ENCODE results near the gene RNF157. TPM values are rescaled to one million over a fixed set of nuclear protein-coding genes. Genes with fewer than 3 reads are reported as not detected.

The RNF157 gene
- total RNA-seq, 3 donors from 2014 or later: 11.6 to 45.8 (median 17.5) TPM

GRCh38 chr17:76204277-76204676 lies 36.0 kb downstream of the RNF157 start:
- intact Hi-C loops (cut with DNase I, micrococcal nuclease): no loop called here
- peaks cover 11% of the 10 kb centered on the region for H3K4me1 ChIP-seq (ENCODE audit: low read depth)
- no peaks in the 10 kb centered on the region for H3K36me3 ChIP-seq (ENCODE audit: low read depth)
- ATAC-seq (no peak), DNase-seq (no peak)
- no peak for TF ChIP-seq CTCF (IDR thresholded peaks at IDR 0.05)
- H3K4me3 ChIP-seq: no peak overlapping the region
- H3K9me3 ChIP-seq: no peaks in the 10 kb centered on the region

GRCh38 chr17:76200354-76200753 lies 39.9 kb downstream of the RNF157 start:
- Histone ChIP-seq H3K9me3 (no peaks in the 10 kb centered on the region), H3K4me3 (no peak overlapping the region), H3K36me3 (ENCODE audit: low read depth) (no peaks in the 10 kb centered on the region), H3K4me1 (ENCODE audit: low read depth) (no peaks in the 10 kb centered on the region)
- no peak for TF ChIP-seq CTCF (IDR thresholded peaks at IDR 0.05)
- ATAC-seq (no peak), DNase-seq (no peak)
- intact Hi-C loops (cut with DNase I, micrococcal nuclease): no loop called here

DNA sequence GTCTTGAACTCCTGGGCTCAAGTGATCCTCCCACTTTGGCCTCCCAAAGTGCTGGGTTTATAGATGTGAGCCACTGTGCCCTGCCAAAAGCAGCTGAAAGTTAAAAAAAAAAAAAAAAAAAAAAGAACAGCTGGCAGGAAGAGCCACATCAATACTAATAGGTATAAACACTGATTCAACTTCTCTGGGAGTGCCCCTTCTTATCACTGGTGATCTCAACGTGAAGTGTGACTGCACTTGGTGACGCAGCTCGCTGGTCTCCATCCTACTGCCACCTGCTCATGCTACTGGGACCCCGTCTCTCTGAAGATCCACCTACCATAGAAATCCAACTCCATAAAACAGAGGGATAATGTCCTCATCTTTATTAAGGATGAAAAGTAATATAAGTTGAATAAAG lies 40.8 kb downstream of the RNF157 start:
- Histone ChIP-seq H3K4me3 (no peak overlapping the region), H3K9me3 (no peaks in the 10 kb centered on the region), H3K4me1 (ENCODE audit: low read depth) (no peaks in the 10 kb centered on the region), H3K36me3 (ENCODE audit: low read depth) (no peaks in the 10 kb centered on the region)
- intact Hi-C loops (cut with DNase I, micrococcal nuclease): no loop called here
- DNase-seq: no peak
- peak; percentile 43 for ATAC-seq
- no peak for TF ChIP-seq CTCF (IDR thresholded peaks at IDR 0.05)

DNA sequence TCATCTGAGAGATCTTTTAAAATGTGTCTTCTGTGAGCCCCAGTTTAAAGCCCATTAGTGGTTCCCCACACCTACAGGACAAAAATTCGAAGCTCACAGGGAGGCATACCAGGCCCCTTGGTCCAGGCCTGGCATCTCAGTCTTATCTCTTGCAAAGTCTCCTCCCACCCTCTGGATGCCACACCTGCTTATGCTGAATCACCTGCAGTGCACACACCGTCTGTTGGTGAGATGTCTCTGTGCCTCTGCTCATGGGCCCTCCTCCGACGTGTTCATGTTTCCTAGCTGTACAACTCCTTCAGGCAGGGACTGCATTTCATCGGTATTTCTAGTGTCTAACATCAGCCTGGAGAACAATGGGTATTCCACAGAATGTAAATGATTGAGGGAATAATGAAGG lies 41.6 kb downstream of the RNF157 start:
- no peak overlapping the region for H3K4me3 ChIP-seq
- no peak for TF ChIP-seq CTCF (IDR thresholded peaks at IDR 0.05)
- ATAC-seq (no peak), DNase-seq (no peak)
- H3K4me1 ChIP-seq (ENCODE audit: low read depth): no peaks in the 10 kb centered on the region
- intact Hi-C loops (cut with DNase I, micrococcal nuclease): no loop called here
- no peaks in the 10 kb centered on the region for H3K9me3 ChIP-seq
- H3K36me3 ChIP-seq (ENCODE audit: low read depth): no peaks in the 10 kb centered on the region

DNA sequence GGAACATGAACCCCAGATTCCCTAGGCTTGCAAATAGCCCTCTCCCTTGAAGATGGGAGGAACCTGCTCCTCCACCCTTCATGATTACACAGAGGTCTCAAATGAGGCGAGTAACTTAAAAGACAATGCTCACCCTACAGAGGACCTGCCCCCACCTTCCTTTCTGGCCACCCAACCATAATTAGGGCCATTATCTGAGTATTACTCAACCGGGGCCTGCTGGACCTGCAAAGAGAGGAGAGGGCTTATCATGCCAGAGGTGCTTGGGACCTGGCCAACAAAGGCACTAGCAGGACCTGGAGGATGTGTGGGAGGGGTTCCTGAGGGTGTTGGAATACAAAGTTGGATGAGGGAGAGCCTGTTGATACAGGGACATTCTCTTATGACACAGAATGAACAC lies 42.4 kb downstream of the RNF157 start:
- H3K4me1 ChIP-seq (ENCODE audit: low read depth): no peaks in the 10 kb centered on the region
- H3K9me3 ChIP-seq: no peaks in the 10 kb centered on the region
- ATAC-seq (no peak), DNase-seq (no peak)
- intact Hi-C loops (cut with DNase I, micrococcal nuclease): no loop called here
- H3K4me3 ChIP-seq: no peak overlapping the region
- no peaks in the 10 kb centered on the region for H3K36me3 ChIP-seq (ENCODE audit: low read depth)
- no peak for TF ChIP-seq CTCF (IDR thresholded peaks at IDR 0.05)

DNA sequence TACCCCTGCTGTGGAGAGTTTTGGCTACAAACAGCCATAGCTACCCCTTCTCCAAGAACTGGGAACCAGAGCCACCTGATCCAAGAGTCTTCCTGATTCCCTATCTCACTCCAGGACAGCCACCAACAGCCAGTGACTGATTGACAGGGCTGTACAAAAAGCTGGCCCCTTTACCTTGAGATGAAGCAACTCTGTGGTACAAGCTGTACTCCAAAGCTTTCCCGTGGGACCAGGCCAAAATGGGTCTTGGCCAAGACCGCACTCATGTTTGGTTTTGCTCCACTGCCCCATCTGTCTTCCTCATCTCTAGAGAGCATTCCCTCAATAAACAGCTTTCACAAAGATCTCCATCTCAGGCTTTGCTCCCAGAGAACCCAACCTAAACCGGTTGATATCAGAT lies 43.6 kb downstream of the RNF157 start:
- Histone ChIP-seq H3K36me3 (ENCODE audit: low read depth) (no peaks in the 10 kb centered on the region), H3K4me1 (ENCODE audit: low read depth) (no peaks in the 10 kb centered on the region), H3K4me3 (no peak overlapping the region), H3K9me3 (no peaks in the 10 kb centered on the region)
- intact Hi-C loops (cut with DNase I, micrococcal nuclease): no loop called here
- TF ChIP-seq CTCF (IDR thresholded peaks at IDR 0.05): no peak
- DNase-seq (peak in 2 of 3 donors; percentile 24 to 37), ATAC-seq (peak; percentile 18)

Measured in mucosa of descending colon (tissue), 3 donors.